Putamen (tissue), 1 donor: Measurements from ENCODE around the gene EHBP1L1.

Experiments
- DNase-seq: peaks from one replicate; pipeline ENCODE4 v3.0.0-alpha.2; 2016; ENCODE audit warnings: low spot score

EHBP1L1 gene

DNA sequence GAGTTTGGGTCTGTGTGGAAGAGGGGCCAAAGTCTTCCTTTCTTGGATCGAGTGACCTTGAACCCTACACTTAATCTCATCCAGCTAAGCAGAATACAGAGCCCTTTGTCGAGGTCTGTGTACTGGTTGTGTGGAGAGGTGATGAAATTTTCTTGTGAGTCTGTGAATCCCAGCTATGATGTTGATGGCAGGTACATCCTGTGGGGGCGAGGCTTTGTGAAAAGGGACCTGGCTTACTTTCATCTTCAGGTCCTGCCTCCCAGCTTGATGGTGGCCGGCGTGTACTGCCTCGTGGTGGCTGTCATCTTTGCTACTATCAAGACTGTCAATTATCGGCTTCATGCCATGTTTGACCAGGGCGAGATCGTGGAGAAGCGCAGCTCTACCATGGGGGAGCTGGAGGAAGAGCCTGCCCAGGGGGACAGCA, 40.7 kb downstream of the EHBP1L1 start:
- DNase-seq = no peak

DNA sequence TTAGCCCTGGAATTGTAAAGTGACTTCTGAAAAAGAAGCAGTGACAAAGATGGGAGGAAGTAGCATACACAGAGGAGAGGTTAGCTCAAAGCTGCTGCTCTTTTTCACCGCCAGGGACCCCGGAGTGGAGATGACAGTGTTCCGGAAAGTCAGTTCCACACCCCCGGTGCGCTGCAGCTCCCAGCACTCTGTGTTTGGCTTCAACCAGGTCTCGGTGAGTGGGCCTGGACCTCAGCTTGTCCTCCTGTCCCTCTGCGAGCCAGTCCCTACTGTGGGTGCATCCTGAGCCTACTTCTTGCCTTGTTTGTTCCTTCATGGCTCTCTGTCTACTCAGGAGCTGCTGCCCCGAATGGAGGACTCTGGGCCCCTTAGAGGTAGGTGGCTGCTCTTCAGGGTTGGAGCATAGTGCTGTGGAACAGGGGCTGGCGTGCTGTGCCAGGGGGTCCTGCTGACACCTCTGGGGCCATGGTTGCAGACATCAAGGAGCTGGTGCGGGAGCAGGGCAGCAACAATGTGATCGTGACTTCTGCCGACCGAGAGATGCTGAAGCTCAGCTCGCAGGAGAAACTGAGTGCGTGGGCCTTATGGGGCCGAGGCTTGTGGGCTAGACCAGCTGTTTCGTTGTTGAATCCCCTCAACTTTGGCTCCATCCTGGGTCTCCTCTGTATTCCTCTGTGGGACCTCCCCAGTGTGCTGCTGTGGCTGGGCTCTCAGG, 41.4 kb downstream of the EHBP1L1 start:
- DNase-seq = no peak

DNA sequence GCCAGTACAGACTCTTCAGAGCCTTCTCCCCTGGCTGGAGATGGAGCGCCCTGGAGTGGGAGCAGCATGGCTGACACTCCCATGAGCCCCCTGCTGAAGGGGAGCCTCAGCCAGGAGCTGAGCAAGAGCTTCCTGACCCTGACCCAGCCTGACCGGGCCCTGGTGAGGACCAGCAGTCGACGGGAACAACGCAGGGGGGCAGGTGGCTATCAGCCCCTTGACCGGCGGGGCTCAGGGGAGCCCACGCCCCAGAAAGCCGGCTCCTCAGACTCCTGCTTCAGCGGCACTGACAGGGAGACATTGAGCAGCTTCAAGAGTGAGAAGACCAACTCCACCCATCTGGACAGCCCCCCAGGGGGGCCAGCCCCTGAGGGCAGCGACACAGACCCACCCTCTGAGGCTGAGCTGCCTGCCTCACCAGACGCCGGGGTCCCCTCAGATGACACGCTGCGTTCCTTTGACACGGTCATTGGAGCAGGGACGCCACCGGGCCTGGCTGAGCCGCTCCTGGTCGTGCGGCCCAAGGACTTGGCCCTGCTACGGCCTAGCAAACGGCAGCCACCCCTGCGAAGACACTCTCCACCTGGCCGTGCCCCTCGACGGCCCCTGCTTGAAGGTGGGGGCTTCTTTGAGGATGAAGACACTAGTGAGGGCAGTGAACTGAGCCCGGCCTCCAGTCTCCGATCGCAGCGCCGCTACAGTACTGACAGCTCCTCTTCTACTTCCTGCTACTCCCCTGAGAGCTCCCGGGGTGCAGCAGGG, 42.3 kb downstream of the EHBP1L1 start:
- DNase-seq = no peak

DNA sequence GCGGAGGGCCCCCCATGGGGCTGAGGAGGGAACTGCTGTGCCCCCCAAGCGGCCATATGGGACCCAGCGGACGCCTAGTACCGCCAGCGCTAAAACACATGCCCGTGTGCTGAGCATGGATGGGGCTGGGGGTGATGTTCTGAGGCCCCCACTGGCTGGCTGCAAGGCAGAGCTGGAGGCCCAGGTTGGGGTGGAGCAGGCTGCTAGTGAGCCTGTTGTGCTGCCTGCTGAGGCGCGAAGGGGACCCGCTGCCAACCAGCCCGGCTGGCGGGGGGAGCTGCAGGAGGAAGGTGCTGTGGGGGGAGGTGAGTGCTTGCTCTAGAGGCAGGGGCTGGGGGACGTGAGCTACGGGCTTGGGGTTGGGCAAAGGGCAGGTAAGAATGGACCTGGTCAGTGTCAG, 42.9 kb downstream of the EHBP1L1 start:
- no peak for DNase-seq

DNA sequence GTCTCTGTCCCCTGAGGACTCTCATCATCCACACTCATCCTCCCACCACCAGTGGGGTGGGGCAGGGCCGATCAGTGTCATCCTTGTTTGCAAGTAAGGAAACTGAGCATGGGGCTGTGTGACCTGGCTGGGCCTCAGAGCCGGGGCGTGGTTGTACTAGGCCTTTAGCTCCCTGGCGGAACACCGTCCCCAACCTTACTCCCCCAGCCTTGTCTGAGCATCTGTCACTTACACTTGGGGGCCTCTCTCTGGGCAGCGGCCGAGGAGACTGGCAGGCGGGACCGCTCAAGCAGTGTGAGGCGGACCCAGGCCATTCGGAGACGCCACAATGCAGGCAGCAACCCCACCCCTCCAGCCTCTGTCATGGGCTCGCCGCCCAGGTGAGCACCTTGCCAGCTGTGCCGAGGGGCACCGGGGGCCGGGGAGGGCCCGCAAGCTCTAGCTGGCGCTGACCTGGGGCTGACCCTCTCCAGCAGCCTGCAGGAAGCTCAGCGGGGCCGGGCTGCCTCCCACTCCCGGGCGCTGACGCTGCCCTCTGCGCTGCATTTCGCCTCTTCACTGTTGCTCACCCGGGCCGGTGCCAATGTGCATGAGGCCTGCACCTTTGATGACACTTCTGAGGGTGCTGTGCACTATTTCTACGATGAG, 43.6 kb downstream of the EHBP1L1 start:
- no peak for DNase-seq

DNA sequence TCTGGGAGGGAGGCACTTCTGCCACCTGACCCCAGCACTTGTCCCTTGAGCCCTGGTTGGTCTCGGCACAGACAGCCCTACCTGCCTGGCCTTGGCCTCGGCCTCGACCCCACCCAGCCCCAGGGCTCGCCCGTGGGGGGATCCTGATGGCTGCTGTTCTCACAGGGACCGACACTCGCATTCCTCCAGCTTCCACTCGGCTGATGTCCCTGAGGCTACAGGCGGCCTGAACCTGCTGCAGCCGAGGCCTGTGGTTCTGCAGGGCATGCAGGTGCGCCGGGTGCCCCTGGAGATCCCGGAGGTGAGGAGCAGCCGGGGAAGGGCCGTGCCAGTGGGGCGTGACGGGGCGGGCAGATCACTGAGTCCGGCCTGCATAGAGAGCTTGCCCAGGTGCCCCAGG, 44.8 kb downstream of the EHBP1L1 start:
- DNase-seq = no peak

DNA sequence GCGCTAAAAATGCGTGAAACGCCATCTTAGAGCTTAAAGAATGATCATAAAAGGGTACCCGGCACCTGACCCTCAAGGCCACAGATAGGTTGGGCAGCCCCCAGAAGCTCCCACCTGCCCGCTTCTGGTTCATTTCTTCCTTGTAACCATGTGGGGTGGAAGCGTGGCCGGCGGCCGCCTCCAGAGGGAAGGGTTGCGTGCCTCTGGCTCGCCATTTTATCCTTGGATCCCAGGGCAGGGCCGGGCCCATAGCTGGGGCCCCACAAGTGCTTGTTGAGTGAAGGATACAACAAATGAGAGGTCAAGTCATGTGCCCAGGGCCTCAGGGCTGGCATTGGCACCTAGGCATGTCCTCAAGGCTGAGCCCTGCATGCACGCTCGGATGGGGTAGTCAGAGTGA, 45.6 kb downstream of the EHBP1L1 start:
- DNase-seq = no peak

DNA sequence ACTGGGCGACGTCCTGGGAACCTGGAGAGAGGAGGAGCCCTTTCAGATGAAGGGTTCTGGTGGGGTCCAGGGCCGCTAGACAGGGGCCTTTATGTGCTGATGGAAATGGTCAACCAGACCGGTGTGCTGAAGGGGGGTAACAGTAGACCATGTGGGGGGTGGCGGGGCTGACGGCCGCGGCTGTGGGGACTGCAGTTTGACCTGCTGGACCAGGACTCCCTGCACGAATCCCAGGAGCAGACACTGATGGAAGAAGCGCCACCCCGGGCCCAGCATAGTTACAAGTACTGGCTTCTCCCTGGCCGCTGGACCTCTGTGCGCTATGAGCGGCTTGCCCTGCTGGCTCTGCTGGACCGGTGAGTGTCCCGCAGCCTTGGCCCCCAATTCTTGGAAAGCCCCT, 46.2 kb downstream of the EHBP1L1 start:
- DNase-seq = no peak

DNA sequence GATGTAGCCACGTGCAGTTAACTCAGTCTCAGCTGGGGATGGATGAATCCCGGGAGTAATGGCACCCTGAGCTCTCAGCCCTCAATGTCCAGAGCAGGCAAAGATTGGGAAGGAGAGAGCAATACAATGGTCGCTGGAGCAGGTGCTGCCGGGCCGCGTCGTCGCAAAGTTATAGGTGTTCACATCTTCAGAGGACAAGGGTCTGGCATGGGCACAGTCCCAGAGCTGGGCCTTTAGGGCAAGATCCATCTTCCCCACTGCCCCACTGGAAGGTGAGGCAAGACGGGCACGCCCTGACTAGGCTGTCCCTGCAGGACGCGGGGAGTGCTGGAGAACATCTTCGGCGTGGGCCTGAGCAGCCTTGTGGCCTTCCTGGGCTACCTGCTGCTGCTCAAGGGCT, 47.3 kb downstream of the EHBP1L1 start:
- DNase-seq = no peak

DNA sequence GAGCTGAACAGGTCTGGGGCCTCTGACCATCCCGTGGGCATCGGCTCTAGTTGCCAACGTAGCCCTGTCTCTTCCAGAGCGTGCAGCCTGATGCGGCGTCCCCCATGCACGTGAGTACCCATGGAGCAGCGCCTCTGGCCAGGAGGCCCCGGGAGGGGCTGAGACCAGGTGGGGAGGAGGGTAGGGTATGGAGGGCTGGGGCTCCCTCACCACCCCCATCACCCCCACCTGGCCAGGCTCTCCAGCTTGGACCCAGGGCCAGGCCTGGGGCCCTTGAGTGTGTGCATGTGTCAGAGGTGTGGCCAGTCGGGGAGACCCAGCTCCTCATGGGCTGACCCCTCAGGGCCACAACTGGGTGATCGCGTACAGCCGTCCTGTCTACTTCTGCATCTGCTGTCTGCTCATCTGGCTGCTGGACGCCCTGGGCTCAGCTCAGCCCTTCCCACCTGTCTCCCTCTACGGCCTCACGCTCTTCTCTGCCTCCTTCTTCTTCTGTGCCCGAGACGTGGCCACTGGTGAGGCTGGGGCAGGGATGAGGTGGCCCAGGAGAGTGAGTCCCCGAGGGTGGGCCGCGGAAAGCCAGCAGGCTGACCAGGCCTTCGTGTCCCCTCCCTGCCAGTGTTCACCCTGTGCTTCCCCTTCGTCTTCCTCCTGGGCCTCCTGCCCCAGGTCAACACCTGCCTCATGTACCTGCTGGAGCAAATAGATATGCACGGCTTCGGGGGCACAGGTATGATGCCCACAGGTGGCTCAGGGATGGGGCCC, 48.2 kb downstream of the EHBP1L1 start:
- no peak for DNase-seq

DNA sequence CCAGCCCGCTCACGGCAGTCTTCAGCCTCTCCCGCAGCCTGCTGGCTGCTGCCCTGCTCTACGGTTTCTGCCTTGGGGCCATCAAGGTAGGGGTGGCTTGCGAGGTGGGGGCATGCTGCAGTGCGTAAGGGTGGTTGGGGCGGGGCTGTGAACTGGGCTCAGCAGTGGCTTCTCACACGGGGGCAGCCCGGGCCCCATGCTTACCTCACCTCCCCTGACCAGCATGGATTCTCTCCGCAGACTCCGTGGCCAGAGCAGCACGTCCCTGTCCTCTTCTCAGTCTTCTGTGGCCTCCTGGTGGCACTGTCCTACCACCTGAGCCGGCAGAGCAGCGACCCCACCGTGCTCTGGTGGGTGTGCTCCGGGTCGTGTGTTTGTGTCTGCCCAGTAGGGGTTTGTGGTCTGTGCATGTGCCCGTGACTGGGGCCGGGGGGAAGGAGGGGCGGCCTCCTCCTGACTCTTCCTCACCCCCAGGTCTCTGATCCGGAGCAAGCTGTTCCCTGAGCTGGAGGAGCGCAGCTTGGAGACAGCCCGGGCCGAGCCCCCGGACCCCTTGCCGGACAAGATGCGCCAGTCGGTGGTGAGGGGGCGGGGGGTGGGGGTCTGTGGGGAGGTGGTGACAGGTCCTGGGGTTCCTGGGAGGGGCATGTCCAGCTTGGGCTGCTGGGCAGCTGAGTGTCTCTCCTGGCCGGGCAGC, 49.2 kb downstream of the EHBP1L1 start:
- DNase-seq = no peak

DNA sequence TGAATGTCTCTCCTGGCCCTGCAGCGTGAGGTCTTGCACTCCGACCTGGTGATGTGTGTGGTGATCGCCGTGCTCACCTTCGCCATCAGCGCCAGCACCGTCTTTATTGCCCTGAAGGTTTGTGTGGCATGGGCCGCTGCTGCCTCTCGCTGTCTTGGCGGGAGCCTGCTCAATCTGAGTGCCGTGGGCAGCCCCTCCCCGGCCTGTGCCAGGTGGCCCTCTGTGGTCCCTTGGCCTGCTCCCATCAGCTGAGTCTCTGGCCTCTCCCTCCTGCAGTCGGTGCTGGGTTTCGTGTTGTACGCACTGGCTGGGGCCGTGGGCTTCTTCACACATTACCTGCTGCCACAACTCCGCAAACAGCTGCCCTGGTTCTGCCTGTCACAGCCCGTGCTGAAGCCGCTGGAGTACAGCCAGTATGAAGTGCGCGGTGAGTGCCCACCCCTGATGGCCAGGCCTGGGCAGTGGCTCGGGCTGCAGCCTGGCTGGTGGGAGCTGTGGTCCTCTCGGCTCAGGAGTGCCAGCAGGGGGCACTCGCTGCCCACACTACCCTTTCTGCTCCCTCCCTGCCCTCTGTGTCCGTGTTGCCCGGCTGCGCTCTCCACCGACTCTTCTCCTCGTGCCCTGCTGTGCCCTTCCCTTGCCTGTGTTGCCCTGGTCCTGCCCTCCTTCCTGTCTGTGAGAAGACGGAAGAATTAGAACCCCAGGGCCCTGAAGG, 49.9 kb downstream of the EHBP1L1 start:
- no peak for DNase-seq

DNA sequence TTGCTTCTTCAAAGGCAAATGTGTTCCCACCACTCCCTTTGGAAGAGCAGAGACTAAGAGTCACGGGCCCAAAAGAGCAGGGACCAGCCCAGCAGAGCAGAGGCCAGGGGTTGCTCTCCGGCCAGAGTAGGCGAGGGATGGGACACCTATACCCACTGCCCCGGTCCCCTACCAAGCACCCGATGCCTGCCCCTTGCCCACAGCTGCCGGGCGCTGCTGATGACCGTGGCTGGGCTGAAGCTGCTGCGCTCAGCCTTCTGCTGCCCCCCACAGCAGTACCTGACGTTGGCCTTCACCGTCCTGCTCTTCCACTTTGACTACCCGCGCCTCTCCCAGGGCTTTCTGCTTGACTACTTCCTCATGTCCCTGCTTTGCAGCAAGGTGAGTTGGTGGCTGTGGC, 51.3 kb downstream of the EHBP1L1 start:
- no peak for DNase-seq

DNA sequence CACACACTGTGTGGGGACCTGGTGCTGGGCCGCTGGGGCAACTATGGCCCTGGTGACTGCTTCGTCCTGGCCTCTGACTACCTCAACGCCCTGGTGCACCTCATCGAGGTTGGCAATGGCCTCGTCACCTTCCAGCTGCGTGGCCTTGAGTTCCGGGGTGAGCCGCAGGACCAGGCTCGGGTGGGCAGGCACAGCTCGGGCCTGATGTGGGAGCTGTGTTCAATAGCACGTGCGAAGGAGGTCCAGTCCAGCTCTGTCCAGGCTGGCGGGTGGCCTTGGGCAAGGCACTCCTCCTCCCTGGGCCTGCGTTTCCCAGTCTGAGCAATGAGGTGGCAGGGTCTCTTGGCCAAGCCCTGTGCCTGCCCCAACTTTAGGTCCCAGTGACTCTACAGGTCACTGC, 53.7 kb downstream of the EHBP1L1 start:
- DNase-seq = no peak

DNA sequence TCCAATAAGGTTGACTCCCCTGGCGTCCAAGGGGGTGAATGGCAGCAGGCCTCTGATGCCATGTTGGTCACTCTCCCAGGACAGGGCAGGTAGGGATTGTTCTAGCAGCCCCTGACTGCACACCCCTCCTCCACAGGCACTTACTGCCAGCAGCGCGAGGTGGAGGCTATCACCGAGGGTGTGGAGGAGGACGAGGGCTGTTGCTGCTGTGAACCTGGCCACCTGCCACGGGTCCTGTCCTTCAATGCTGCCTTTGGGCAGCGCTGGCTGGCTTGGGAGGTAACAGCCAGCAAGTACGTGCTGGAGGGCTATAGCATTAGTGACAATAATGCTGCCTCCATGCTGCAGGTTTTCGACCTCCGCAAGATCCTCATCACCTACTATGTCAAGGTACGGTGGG, 54.4 kb downstream of the EHBP1L1 start:
- no peak for DNase-seq

DNA sequence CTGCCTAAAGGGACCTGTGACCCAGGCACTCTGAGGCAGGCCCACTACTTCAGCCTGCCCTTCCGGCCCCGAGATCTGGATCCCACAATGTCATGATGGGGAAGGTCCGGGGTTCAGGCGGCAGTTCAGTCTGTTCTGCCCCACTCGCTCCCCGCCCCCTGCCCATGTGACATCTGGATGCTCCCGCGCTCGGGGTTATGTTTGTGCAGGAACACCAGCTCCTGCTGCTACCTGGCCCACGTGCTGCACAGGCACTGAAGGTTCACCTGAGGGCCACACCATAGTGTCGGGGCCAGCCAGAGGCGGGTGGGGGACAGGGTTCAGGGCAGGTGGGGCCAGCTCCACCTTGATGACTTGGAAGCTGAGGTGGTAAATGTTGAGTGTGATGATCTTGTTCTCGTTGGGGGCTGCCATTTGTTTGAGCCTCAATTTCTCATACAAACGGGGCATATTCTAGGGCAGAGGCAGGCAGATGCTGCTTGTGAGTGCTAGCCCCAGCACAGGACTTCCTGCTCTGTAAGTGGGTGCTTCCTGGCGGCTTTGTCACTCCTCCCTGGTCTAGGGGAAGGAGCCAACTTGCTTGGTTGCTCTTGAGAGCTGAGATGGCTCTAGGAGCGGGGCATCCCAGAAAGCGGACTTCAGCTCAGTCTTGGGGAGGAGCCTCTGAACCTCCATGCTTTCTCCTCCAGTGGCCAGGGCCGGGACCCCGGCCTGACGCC, 57.7 kb downstream of the EHBP1L1 start:
- no peak for DNase-seq

DNA sequence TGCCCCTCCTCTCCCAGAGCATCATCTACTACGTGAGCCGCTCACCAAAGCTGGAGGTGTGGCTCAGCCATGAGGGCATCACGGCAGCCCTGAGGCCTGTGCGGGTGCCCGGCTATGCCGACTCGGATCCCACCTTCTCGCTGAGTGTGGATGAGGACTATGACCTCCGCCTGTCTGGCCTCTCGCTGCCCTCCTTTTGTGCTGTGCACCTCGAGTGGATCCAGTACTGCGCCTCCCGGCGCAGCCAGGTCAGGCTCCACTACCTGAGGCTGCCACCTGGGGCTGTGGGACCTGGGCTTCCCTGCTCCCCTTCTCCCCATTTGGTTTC, 58.2 kb downstream of the EHBP1L1 start:
- DNase-seq = no peak

DNA sequence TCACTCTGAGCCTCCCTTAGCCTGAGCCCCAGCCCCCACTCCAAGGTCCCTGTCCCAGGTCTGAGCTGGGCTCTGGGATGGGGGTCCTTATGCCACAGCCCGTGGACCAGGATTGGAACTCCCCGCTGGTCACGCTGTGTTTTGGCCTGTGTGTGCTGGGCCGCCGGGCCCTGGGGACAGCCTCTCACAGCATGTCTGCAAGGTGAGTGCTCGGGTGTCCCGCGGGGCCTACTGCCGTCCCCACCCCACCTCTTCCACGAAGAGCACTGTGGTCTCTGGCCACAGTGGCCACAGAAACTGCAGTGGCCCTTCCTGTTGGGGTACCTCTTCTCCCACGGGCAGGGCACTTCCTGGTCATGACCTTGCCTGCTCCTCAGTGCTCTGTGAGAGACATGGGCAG, 58.6 kb downstream of the EHBP1L1 start:
- DNase-seq = no peak

DNA sequence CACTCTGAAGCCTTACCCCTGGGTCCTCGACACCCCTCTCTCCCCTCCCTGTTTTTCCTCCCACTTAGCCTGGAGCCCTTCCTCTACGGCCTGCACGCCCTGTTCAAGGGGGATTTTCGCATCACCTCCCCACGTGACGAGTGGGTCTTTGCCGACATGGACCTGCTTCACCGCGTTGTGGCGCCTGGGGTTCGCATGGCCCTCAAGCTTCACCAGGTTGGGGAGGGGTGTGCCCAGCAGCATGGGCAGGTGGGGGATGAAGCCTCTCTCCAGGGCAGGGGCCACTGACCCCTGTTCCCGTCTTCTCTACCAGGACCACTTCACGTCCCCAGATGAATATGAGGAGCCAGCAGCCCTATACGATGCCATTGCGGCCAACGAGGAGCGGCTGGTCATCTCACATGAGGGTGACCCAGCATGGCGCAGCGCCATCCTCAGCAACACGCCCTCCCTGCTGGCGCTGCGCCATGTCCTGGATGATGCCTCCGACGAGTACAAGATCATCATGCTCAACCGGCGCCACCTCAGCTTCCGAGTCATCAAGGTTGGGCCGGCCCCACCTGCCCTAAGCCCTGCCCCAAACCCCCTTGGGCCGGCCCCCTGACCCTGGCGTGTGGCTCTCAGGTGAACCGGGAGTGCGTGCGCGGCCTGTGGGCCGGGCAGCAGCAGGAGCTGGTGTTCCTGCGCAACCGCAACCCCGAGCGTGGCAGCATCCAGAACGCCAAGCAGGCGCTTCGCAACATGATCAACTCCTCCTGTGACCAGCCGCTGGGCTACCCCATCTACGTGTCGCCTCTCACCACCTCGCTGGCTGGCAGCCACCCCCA, 59.3 kb downstream of the EHBP1L1 start:
- DNase-seq = no peak
